Body of pancreas (tissue), 4 donors: ENCODE measurements around the gene C1RL. TPM values are rescaled to one million over a fixed set of nuclear protein-coding genes. Genes with fewer than 3 reads are reported as not detected.
"Not testable (repeated sequence)": the region's sequence is repeated elsewhere in the genome, so short reads cannot be mapped to it uniquely, and the experiment has no call there.

ENCODE experiments used
- ATAC-seq: fragments of 150-250 bp; one replicate; pipeline ENCODE4 v1.9.1; 2016
- DNase-seq, 4 donors: peaks; one replicate each; pipeline ENCODE4 v3.0.0-alpha.2; 2019
- H3K27ac ChIP-seq, 4 donors: fragments of 200-600 bp; sonication (generic); 1 replicate in 3 of 4; 2 replicates in 1 of 4; pipeline versions ENCODE4 v1.5.1 to v1.6.1; 2016 to 2019; ENCODE audit warnings: mild to moderate bottlenecking in 1 of 4, mixed read lengths in 1 of 4, moderate library complexity in 1 of 4
- H3K27me3 ChIP-seq, 2 donors: fragments of 200-600 bp; sonication (generic); one replicate each; pipeline ENCODE4 v1.6.0; 2016; ENCODE audit warnings: mild to moderate bottlenecking in 1 of 2
- H3K36me3 ChIP-seq, 2 donors: fragments of 200-600 bp; sonication (generic); replicated peaks in 1 of 2; 2 replicates each; pipeline ENCODE4 v1.5.1; 2016; ENCODE audit warnings: low read depth in 2 of 2; ENCODE audit not compliant: insufficient read depth in 1 of 2
- H3K4me1 ChIP-seq: fragments of 200-600 bp; sonication (generic); one replicate; pipeline ENCODE4 v1.6.0; 2016
- H3K4me3 ChIP-seq, 2 donors: fragments of 200-600 bp; sonication (generic); 1 replicate in 1 of 2; 2 replicates in 1 of 2; pipeline ENCODE4 v1.5.1; 2016 to 2019
- H3K9me3 ChIP-seq, 3 donors: fragments of 200-600 bp; sonication (generic); 1 replicate in 2 of 3; 2 replicates in 1 of 3; pipeline ENCODE4 v1.5.1; 2016
- POLR2A ChIP-seq, 3 donors: fragments of 450-650 bp; IDR thresholded peaks; one replicate each; pipeline ENCODE4 v1.6.1; 2016; ENCODE audit warnings: antibody characterized with exemption in 3 of 3, mild to moderate bottlenecking in 2 of 3
- WGBS, 2 donors: methylation state at CpG; one replicate each; pipeline ENCODE4 v1.1.5; 2017; 5-methylcytosine and 5-hydroxymethylcytosine counted together
- intact Hi-C: fragments of 100-400 bp; cut with DNase I; formaldehyde crosslinking; loops from one replicate; pipeline ENCODE4 v1.15.1; 2023
- total RNA-seq, 2 donors: library from RNA; depleted of rRNA; stranded (reverse); fragments of >200 nt; gene quantifications; one replicate each; pipeline ENCODE4 v1.1.0, GENCODE V29; 2016
- TF ChIP-seq, protein P1 (sequence below), 7 experiments: fragments of 450-650 bp in 4 of 7; fragments of 200-600 bp in 3 of 7; sonication (generic) in 3 of 7; IDR thresholded peaks; one replicate each; pipeline ENCODE4 v1.5.1; 2016 to 2019; ENCODE audit warnings: antibody characterized with exemption in 7 of 7

The C1RL gene
- total RNA-seq, 2 donors from 2014 or later: 64.6 to 99.6 TPM

- ATAC-seq: peak; percentile 95
- peak; percentile 46 to 79 (median 57) for DNase-seq
- WGBS, 2 donors: 35 to 50% methylated on average over 6 to 10 of the region's 10 CpGs
- H3K4me1 ChIP-seq: peaks cover 17% of the 10 kb centered on the region
- TF ChIP-seq, protein P1, sequence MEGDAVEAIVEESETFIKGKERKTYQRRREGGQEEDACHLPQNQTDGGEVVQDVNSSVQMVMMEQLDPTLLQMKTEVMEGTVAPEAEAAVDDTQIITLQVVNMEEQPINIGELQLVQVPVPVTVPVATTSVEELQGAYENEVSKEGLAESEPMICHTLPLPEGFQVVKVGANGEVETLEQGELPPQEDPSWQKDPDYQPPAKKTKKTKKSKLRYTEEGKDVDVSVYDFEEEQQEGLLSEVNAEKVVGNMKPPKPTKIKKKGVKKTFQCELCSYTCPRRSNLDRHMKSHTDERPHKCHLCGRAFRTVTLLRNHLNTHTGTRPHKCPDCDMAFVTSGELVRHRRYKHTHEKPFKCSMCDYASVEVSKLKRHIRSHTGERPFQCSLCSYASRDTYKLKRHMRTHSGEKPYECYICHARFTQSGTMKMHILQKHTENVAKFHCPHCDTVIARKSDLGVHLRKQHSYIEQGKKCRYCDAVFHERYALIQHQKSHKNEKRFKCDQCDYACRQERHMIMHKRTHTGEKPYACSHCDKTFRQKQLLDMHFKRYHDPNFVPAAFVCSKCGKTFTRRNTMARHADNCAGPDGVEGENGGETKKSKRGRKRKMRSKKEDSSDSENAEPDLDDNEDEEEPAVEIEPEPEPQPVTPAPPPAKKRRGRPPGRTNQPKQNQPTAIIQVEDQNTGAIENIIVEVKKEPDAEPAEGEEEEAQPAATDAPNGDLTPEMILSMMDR (IDR thresholded peaks at IDR 0.05): peak; percentile 22 to 88 (median 73)
- TF ChIP-seq POLR2A (IDR thresholded peaks at IDR 0.05): peak in 2 of 3 donors; percentile 64 to 65
- intact Hi-C loops: no loop called here
- H3K4me3 ChIP-seq: no peak within 1 kb of the TSS
- no peaks in the 10 kb centered on the region for H3K9me3 ChIP-seq
- no peaks in the 10 kb centered on the region for H3K36me3 ChIP-seq
- H3K27me3 ChIP-seq: no peaks in the 10 kb centered on the region
- H3K27ac ChIP-seq: peak within 1 kb of the TSS in 3 of 4 donors; percentile 49 to 76 (median 57)
Observed at GRCh38 chr12:7060353-7060954, 48.6 kb downstream of the C1RL start, which contains the start of gene C1S. C1S (plus strand) TSS chr12:7060718; CDS start chr12:7061913, 1,195 bp downstream.

DNA sequence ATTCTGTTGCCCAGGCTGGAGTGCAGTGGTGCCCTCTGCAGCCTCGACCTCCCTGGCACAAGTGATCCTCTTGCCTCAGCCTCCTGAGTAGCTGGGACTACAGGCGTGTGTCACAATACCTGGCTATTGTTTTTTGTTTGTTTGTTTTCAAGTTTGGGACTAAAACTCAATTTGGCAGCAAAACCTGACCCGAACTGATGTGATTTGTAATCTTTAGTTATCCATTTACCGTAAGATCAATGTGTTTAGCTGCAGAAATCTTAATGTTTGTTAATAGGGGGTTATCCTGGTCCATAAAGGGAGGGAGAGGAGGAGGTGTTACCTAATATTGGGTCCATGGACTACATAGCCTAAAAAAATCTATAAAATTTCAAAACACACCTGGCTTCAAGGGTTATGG lies 49.2 kb downstream of the C1RL start:
- TF ChIP-seq POLR2A (IDR thresholded peaks at IDR 0.05): no peak
- TF ChIP-seq, protein P1 (IDR thresholded peaks at IDR 0.05): no peak
- DNase-seq (no peak), ATAC-seq (no peak)
- Histone ChIP-seq H3K36me3 (no peaks in the 10 kb centered on the region), H3K9me3 (no peaks in the 10 kb centered on the region), H3K4me3 (no peak overlapping the region), H3K4me1 (peaks cover 17% of the 10 kb centered on the region), H3K27ac (peak overlapping the region in 3 of 4 donors; percentile 38 to 76 (median 57)), H3K27me3 (no peaks in the 10 kb centered on the region)
- intact Hi-C loops: no loop called here
- 39 to 40% methylated on average over 4 of the region's 4 CpGs for WGBS, 2 donors

DNA sequence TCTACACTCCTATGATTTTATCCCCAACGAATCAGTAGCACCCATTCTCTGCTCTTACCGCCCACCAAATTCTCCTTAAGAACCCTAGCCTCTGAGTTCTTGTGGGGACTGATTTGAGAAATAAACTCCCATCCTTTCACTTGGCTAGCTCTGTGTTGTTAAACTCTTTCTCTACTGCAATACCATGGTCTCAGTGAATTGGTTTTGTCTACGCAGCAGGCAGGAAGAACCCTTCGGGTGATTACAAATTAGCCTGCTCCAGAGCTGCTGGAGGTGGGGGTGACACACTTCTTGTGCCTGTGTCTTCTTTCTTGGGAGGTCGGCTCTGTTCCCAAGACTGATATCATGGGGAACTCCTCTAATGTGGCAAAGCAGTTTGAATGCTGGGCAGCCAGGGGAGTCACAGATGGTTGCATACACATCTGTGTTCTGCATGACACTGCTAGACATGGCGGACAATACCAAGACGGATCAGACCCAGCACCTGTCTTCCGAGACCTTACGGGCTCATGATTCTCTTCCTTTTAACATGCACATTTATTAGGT lies 50.1 kb downstream of the C1RL start:
- DNase-seq: no peak
- Histone ChIP-seq H3K4me3 (no peak overlapping the region), H3K27ac (peak overlapping the region in 1 of 4 donors; percentile 76), H3K9me3 (no peaks in the 10 kb centered on the region), H3K4me1 (peaks cover 17% of the 10 kb centered on the region), H3K27me3 (no peaks in the 10 kb centered on the region), H3K36me3 (no peaks in the 10 kb centered on the region)
- intact Hi-C loops: no loop called here
- TF ChIP-seq, protein P1 (IDR thresholded peaks at IDR 0.05): no peak
- no peak for TF ChIP-seq POLR2A (IDR thresholded peaks at IDR 0.05)
- WGBS, 2 donors: 82 to 84% methylated on average over 9 of the region's 9 CpGs
- ATAC-seq: no peak

GRCh38 chr12:7058163-7058845 lies 50.7 kb downstream of the C1RL start:
- no peak overlapping the region for H3K27ac ChIP-seq
- H3K36me3 ChIP-seq: no peaks in the 10 kb centered on the region
- no peak for ATAC-seq
- H3K27me3 ChIP-seq: no peaks in the 10 kb centered on the region
- no peak for TF ChIP-seq POLR2A (IDR thresholded peaks at IDR 0.05)
- TF ChIP-seq, protein P1 (IDR thresholded peaks at IDR 0.05): no peak
- 71 to 79% methylated on average over 2 to 3 of the region's 3 CpGs for WGBS, 2 donors
- no peaks in the 10 kb centered on the region for H3K9me3 ChIP-seq
- H3K4me3 ChIP-seq: no peak overlapping the region
- H3K4me1 ChIP-seq: peaks cover 17% of the 10 kb centered on the region
- intact Hi-C loops: no loop called here
- no peak for DNase-seq

- 89 to 96% methylated on average over 2 of the region's 2 CpGs for WGBS, 2 donors
- intact Hi-C loops: not testable (repeated sequence)
- H3K4me1 ChIP-seq: peaks cover 17% of the 10 kb centered on the region
Observed at GRCh38 chr12:7055736-7056135, 53.3 kb downstream of the C1RL start.

More at GRCh38 chr12:7055736-7056135, 53.3 kb downstream of the C1RL start:
- H3K27me3 ChIP-seq, H3K36me3 ChIP-seq, H3K4me3 ChIP-seq, H3K27ac ChIP-seq, DNase-seq, ATAC-seq, H3K9me3 ChIP-seq: not testable (repeated sequence)
